GM19023 (cell line): ENCODE data around the gene FILIP1.

ENCODE experiments used
- ATAC-seq: cut with Tn5 transposase; IDR thresholded peaks from one replicate; pipeline ENCODE4 v1.9.1; 2021; ENCODE audit warnings: mild to moderate bottlenecking, moderate library complexity; ENCODE audit not compliant: unreplicated experiment

Gene FILIP1

GRCh38 chr6:75497994-75498393 lies 4.4 kb upstream of the FILIP1 start:
- no peak for ATAC-seq

- no peak for ATAC-seq
These were observed 1.4 kb upstream of the FILIP1 start for GRCh38 chr6:75495011-75495410.

GRCh38 chr6:75494290-75494689 lies 690 bp upstream of the FILIP1 start:
- ATAC-seq, result no peak

- ATAC-seq, result no peak
These were observed 1.0 kb downstream of the FILIP1 start for GRCh38 chr6:75492386-75493153.

GRCh38 chr6:75491291-75491690 lies 2.3 kb downstream of the FILIP1 start:
- ATAC-seq, result no peak

GRCh38 chr6:75490706-75491105 lies 2.9 kb downstream of the FILIP1 start:
- ATAC-seq, result no peak

- ATAC-seq, result no peak
These were observed 4.6 kb downstream of the FILIP1 start for GRCh38 chr6:75489025-75489424.

GRCh38 chr6:75488033-75488432 lies 5.6 kb downstream of the FILIP1 start:
- no peak for ATAC-seq

GRCh38 chr6:75486850-75487518 lies 6.6 kb downstream of the FILIP1 start:
- no peak for ATAC-seq

- ATAC-seq, result peak; percentile 72
These were observed 9.1 kb downstream of the FILIP1 start for GRCh38 chr6:75484535-75484934.

GRCh38 chr6:75483136-75483952 lies 10.3 kb downstream of the FILIP1 start:
- ATAC-seq, result no peak

- no peak for ATAC-seq
These were observed 11.5 kb downstream of the FILIP1 start for GRCh38 chr6:75481936-75482593.

GRCh38 chr6:75481394-75481793 lies 12.2 kb downstream of the FILIP1 start:
- ATAC-seq, result no peak

- ATAC-seq, result no peak
These were observed 13.2 kb downstream of the FILIP1 start for GRCh38 chr6:75480425-75480824.

GRCh38 chr6:75479712-75480111 lies 13.9 kb downstream of the FILIP1 start:
- ATAC-seq, result no peak

- ATAC-seq, result no peak
These were observed 14.7 kb downstream of the FILIP1 start for GRCh38 chr6:75478929-75479328.

GRCh38 chr6:75472885-75473284 lies 20.7 kb downstream of the FILIP1 start:
- ATAC-seq, result no peak

- ATAC-seq, result no peak
These were observed 25.6 kb downstream of the FILIP1 start for GRCh38 chr6:75467966-75468365.

- ATAC-seq, result no peak
These were observed 26.3 kb downstream of the FILIP1 start for GRCh38 chr6:75467284-75467683.

GRCh38 chr6:75466636-75467035 lies 27.0 kb downstream of the FILIP1 start:
- ATAC-seq, result no peak

GRCh38 chr6:75463908-75464307 lies 29.7 kb downstream of the FILIP1 start:
- ATAC-seq, result no peak
